GM23338 (cell line): ENCODE measurements around the gene MATN3. TPM values are rescaled to one million over a fixed set of nuclear protein-coding genes. Genes with fewer than 3 reads are reported as not detected.

Experiments used
- ATAC-seq: fragments of 200-7000 bp; cut with Tn5 transposase; 3 replicates; pipeline ENCODE4 v1.9.1; 2020
- DNase-seq: peaks from one replicate; pipeline ENCODE4 v3.0.0-alpha.2; 2015; ENCODE audit warnings: low spot score
- H2AFZ ChIP-seq: fragments of 200-600 bp; sonication (generic); 2 replicates; pipeline ENCODE4 v1.8.0; 2016; ENCODE audit warnings: antibody characterized with exemption, mild to moderate bottlenecking, moderate library complexity
- H3F3A ChIP-seq: fragments of 200-600 bp; sonication (generic); replicated peaks from 2 replicates; pipeline ENCODE4 v1.8.0; 2017; ENCODE audit warnings: antibody characterized with exemption, mixed run types, low read depth
- H3K27ac ChIP-seq: fragments of 200-600 bp; sonication (generic); 2 replicates; pipeline ENCODE4 v1.6.1; 2016; ENCODE audit warnings: low read depth
- H3K27me3 ChIP-seq: fragments of 200-600 bp; sonication (generic); 2 replicates; pipeline ENCODE4 v1.8.0; 2016; ENCODE audit warnings: mild to moderate bottlenecking, mixed run types, moderate library complexity; ENCODE audit not compliant: insufficient read depth
- H3K36me3 ChIP-seq: fragments of 200-600 bp; sonication (generic); 2 replicates; pipeline ENCODE4 v1.8.0; 2016; ENCODE audit warnings: mild to moderate bottlenecking; ENCODE audit not compliant: insufficient read depth
- H3K4me1 ChIP-seq: fragments of 200-600 bp; sonication (generic); 2 replicates; pipeline ENCODE4 v1.8.0; 2016; ENCODE audit warnings: mild to moderate bottlenecking, moderate library complexity; ENCODE audit not compliant: insufficient read depth
- H3K4me2 ChIP-seq: fragments of 200-600 bp; sonication (generic); 2 replicates; pipeline ENCODE4 v1.7.1; 2017; ENCODE audit warnings: mixed run types
- H3K4me3 ChIP-seq: fragments of 200-600 bp; sonication (generic); 2 replicates; pipeline ENCODE4 v1.6.1; 2016; ENCODE audit warnings: mixed run types
- H3K79me2 ChIP-seq: fragments of 200-600 bp; sonication (generic); replicated peaks from 2 replicates; pipeline ENCODE4 v1.8.0; 2017; ENCODE audit warnings: mild to moderate bottlenecking; ENCODE audit not compliant: insufficient read depth
- H3K9me2 ChIP-seq: fragments of 200-600 bp; sonication (generic); 2 replicates; pipeline ENCODE4 v1.8.0; 2017; ENCODE audit not compliant: insufficient read depth
- H4K20me1 ChIP-seq: fragments of 200-600 bp; sonication (generic); replicated peaks from 2 replicates; pipeline ENCODE4 v1.8.0; 2017; ENCODE audit warnings: mild to moderate bottlenecking; ENCODE audit not compliant: insufficient read depth
- H3K27ac Mint-ChIP-seq: 2 replicates; pipeline ENCODE4 v1.8.0; 2020; ENCODE audit warnings: inconsistent platforms, mild to moderate bottlenecking, moderate library complexity, mixed read lengths
- H3K27me3 Mint-ChIP-seq: 3 replicates; pipeline ENCODE4 v1.8.0; 2022; ENCODE audit warnings: low read depth, mild to moderate bottlenecking, moderate library complexity, mixed read lengths, inconsistent platforms; ENCODE audit not compliant: insufficient read depth, poor library complexity
- H3K36me3 Mint-ChIP-seq: 3 replicates; pipeline ENCODE4 v1.8.0; 2021; ENCODE audit warnings: low read depth, mild to moderate bottlenecking, inconsistent platforms, moderate library complexity, mixed read lengths
- H3K4me1 Mint-ChIP-seq: 3 replicates; pipeline ENCODE4 v1.8.0; 2020; ENCODE audit warnings: mild to moderate bottlenecking, inconsistent platforms, mixed read lengths
- H3K4me3 Mint-ChIP-seq: 3 replicates; pipeline ENCODE4 v1.8.0; 2021; ENCODE audit warnings: moderate library complexity, mild to moderate bottlenecking, inconsistent platforms, mixed read lengths
- H3K9me3 Mint-ChIP-seq: 3 replicates; pipeline ENCODE4 v1.8.0; 2020; ENCODE audit warnings: moderate library complexity, mild to moderate bottlenecking, inconsistent platforms, mixed read lengths
- CREB1 ChIP-seq: fragments of 250-450 bp; sonication (Bioruptor Pico); IDR thresholded peaks from 2 replicates; pipeline ENCODE4 v1.5.0; 2020; ENCODE audit warnings: low read depth, mild to moderate bottlenecking, moderate library complexity
- EZH2 ChIP-seq: fragments of 200-600 bp; sonication (generic); IDR thresholded peaks from one replicate; pipeline ENCODE4 v1.8.0; 2017; ENCODE audit warnings: antibody characterized with exemption, mild to moderate bottlenecking, low read depth; ENCODE audit not compliant: unreplicated experiment
- EZH2phosphoT487 ChIP-seq: fragments of 200-600 bp; sonication (generic); IDR thresholded peaks from one replicate; pipeline ENCODE4 v1.8.1; 2018; ENCODE audit warnings: antibody characterized with exemption; ENCODE audit not compliant: unreplicated experiment
- JUNB ChIP-seq: IDR thresholded peaks from one replicate; pipeline ENCODE4 v1.6.1; 2016; ENCODE audit warnings: antibody characterized with exemption; ENCODE audit not compliant: unreplicated experiment
- NANOG ChIP-seq: IDR thresholded peaks from 2 replicates; pipeline ENCODE4 v1.6.1; 2016; ENCODE audit warnings: antibody characterized with exemption, borderline replicate concordance
- POLR2AphosphoS5 ChIP-seq: IDR thresholded peaks from 2 replicates; pipeline ENCODE4 v1.6.1; 2016; ENCODE audit warnings: antibody characterized with exemption, low read depth
- STAT1 ChIP-seq: IDR thresholded peaks from one replicate; pipeline ENCODE4 v1.6.1; 2016; ENCODE audit warnings: antibody characterized with exemption; ENCODE audit not compliant: unreplicated experiment
- ZNF114 ChIP-seq: fragments of 250-450 bp; sonication (Bioruptor Pico); IDR thresholded peaks from 2 replicates; pipeline ENCODE4 v1.5.0; 2020; ENCODE audit warnings: mild to moderate bottlenecking, moderate library complexity
- ZNF331 ChIP-seq: fragments of 250-450 bp; sonication (Bioruptor Pico); IDR thresholded peaks from 2 replicates; pipeline ENCODE4 v1.5.0; 2020; ENCODE audit warnings: low read depth, mild to moderate bottlenecking, moderate library complexity
- polyA plus RNA-seq: library from polyadenylated mRNA; unstranded; fragments of >200 nt; fragmentation: Nextera tagmentation; extraction: Ambion mirVana; gene quantifications from 2 replicates; pipeline ENCODE4 v1.2.1, GENCODE V29; 2016
- total RNA-seq: library from RNA; depleted of rRNA; stranded (reverse); fragments of >200 nt; shearing (Covaris generic); gene quantifications from 2 replicates; pipeline ENCODE4 v1.2.3, GENCODE V29; 2014
- TF ChIP-seq, protein P1 (sequence below): IDR thresholded peaks from one replicate; pipeline ENCODE4 v1.6.1; 2018; ENCODE audit warnings: antibody characterized with exemption; ENCODE audit not compliant: unreplicated experiment
- TF ChIP-seq, protein P2 (sequence below): fragments of 250-450 bp; sonication (Bioruptor Pico); IDR thresholded peaks from 2 replicates; pipeline ENCODE4 v1.5.0; 2020; ENCODE audit warnings: mild to moderate bottlenecking, moderate library complexity
- TF ChIP-seq, protein P3 (sequence below): IDR thresholded peaks from 2 replicates; pipeline ENCODE4 v1.6.1; 2016; ENCODE audit warnings: antibody characterized with exemption
- TF ChIP-seq, protein P4 (sequence below), 2 experiments: fragments of 200-600 bp in 1 of 2; sonication (generic) in 1 of 2; conservative IDR thresholded peaks; 2 replicates each; pipeline versions ENCODE4 v1.5.1 to v1.6.1; 2016 to 2017; ENCODE audit warnings: antibody characterized with exemption in 2 of 2, low read depth in 2 of 2, mild to moderate bottlenecking in 2 of 2, moderate library complexity in 1 of 2

MATN3 gene
- total and polyA plus RNA-seq, 2 experiments from 2014 or later, result 4.6 to 6.4 TPM

DNA sequence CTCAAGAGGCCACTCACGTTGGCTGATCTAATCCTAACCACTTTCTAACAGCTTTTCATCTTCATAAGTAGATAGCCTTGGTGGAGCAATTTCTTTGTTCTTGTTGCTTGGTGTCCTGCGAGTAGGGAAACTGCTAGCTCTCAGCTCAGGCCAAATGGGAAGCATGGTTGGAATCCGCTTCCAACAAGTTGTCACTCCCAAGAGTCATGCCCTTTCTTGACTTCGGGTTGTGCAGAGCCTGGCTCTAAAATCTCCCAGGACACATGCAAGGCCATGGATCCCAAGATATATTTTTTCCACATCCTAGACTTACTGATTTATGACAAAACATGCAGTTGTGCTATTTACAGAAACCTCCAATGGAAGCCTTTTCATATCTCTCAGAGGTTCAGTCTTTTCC lies 7.3 kb upstream of the MATN3 start:
- Histone ChIP-seq H2AFZ (no peak overlapping the region), H3K27ac (no peak overlapping the region), H3K4me3 (no peak overlapping the region), H3K27me3 (0 out of 2 replicates have a peak, but pooled peaks cover under 1% of the 10 kb centered on the region), H3K36me3 (peaks cover 7% of the 10 kb centered on the region; the same call in 1 of the 2 replicates), H3K79me2 (no peaks in the 10 kb centered on the region), H3K4me1 (no peaks in the 10 kb centered on the region), H4K20me1 (no peaks in the 10 kb centered on the region), H3F3A (no peaks in the 10 kb centered on the region), H3K9me2 (no peaks in the 10 kb centered on the region), H3K4me2 (no peak overlapping the region)
- ATAC-seq (no peak), DNase-seq (no peak)
- H3K4me3 Mint-ChIP-seq, result no peak overlapping the region
- H3K27me3 Mint-ChIP-seq, result peaks cover 1% of the 10 kb centered on the region
- peaks cover 33% of the 10 kb centered on the region for H3K9me3 Mint-ChIP-seq
- TF ChIP-seq JUNB, result no peak
- TF ChIP-seq NANOG, result no peak
- TF ChIP-seq, protein P1, sequence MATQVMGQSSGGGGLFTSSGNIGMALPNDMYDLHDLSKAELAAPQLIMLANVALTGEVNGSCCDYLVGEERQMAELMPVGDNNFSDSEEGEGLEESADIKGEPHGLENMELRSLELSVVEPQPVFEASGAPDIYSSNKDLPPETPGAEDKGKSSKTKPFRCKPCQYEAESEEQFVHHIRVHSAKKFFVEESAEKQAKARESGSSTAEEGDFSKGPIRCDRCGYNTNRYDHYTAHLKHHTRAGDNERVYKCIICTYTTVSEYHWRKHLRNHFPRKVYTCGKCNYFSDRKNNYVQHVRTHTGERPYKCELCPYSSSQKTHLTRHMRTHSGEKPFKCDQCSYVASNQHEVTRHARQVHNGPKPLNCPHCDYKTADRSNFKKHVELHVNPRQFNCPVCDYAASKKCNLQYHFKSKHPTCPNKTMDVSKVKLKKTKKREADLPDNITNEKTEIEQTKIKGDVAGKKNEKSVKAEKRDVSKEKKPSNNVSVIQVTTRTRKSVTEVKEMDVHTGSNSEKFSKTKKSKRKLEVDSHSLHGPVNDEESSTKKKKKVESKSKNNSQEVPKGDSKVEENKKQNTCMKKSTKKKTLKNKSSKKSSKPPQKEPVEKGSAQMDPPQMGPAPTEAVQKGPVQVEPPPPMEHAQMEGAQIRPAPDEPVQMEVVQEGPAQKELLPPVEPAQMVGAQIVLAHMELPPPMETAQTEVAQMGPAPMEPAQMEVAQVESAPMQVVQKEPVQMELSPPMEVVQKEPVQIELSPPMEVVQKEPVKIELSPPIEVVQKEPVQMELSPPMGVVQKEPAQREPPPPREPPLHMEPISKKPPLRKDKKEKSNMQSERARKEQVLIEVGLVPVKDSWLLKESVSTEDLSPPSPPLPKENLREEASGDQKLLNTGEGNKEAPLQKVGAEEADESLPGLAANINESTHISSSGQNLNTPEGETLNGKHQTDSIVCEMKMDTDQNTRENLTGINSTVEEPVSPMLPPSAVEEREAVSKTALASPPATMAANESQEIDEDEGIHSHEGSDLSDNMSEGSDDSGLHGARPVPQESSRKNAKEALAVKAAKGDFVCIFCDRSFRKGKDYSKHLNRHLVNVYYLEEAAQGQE, result no peak
- TF ChIP-seq EZH2phosphoT487, result no peak
- TF ChIP-seq, protein P2, sequence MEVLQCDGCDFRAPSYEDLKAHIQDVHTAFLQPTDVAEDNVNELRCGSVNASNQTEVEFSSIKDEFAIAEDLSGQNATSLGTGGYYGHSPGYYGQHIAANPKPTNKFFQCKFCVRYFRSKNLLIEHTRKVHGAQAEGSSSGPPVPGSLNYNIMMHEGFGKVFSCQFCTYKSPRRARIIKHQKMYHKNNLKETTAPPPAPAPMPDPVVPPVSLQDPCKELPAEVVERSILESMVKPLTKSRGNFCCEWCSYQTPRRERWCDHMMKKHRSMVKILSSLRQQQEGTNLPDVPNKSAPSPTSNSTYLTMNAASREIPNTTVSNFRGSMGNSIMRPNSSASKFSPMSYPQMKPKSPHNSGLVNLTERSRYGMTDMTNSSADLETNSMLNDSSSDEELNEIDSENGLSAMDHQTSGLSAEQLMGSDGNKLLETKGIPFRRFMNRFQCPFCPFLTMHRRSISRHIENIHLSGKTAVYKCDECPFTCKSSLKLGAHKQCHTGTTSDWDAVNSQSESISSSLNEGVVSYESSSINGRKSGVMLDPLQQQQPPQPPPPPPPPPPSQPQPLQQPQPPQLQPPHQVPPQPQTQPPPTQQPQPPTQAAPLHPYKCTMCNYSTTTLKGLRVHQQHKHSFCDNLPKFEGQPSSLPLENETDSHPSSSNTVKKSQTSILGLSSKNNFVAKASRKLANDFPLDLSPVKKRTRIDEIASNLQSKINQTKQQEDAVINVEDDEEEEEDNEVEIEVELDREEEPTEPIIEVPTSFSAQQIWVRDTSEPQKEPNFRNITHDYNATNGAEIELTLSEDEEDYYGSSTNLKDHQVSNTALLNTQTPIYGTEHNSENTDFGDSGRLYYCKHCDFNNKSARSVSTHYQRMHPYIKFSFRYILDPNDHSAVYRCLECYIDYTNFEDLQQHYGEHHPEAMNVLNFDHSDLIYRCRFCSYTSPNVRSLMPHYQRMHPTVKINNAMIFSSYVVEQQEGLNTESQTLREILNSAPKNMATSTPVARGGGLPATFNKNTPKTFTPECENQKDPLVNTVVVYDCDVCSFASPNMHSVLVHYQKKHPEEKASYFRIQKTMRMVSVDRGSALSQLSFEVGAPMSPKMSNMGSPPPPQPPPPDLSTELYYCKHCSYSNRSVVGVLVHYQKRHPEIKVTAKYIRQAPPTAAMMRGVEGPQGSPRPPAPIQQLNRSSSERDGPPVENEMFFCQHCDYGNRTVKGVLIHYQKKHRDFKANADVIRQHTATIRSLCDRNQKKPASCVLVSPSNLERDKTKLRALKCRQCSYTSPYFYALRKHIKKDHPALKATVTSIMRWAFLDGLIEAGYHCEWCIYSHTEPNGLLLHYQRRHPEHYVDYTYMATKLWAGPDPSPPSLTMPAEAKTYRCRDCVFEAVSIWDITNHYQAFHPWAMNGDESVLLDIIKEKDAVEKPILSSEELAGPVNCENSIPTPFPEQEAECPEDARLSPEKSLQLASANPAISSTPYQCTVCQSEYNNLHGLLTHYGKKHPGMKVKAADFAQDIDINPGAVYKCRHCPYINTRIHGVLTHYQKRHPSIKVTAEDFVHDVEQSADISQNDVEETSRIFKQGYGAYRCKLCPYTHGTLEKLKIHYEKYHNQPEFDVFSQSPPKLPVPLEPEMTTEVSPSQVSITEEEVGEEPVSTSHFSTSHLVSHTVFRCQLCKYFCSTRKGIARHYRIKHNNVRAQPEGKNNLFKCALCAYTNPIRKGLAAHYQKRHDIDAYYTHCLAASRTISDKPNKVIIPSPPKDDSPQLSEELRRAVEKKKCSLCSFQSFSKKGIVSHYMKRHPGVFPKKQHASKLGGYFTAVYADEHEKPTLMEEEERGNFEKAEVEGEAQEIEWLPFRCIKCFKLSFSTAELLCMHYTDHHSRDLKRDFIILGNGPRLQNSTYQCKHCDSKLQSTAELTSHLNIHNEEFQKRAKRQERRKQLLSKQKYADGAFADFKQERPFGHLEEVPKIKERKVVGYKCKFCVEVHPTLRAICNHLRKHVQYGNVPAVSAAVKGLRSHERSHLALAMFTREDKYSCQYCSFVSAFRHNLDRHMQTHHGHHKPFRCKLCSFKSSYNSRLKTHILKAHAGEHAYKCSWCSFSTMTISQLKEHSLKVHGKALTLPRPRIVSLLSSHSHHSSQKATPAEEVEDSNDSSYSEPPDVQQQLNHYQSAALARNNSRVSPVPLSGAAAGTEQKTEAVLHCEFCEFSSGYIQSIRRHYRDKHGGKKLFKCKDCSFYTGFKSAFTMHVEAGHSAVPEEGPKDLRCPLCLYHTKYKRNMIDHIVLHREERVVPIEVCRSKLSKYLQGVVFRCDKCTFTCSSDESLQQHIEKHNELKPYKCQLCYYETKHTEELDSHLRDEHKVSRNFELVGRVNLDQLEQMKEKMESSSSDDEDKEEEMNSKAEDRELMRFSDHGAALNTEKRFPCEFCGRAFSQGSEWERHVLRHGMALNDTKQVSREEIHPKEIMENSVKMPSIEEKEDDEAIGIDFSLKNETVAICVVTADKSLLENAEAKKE (CRISPR knock-in tag), result no peak
- no peak for TF ChIP-seq EZH2
- no peak for TF ChIP-seq ZNF114 (CRISPR knock-in tag)
- no peak for TF ChIP-seq CREB1 (CRISPR knock-in tag)
- TF ChIP-seq, protein P3, sequence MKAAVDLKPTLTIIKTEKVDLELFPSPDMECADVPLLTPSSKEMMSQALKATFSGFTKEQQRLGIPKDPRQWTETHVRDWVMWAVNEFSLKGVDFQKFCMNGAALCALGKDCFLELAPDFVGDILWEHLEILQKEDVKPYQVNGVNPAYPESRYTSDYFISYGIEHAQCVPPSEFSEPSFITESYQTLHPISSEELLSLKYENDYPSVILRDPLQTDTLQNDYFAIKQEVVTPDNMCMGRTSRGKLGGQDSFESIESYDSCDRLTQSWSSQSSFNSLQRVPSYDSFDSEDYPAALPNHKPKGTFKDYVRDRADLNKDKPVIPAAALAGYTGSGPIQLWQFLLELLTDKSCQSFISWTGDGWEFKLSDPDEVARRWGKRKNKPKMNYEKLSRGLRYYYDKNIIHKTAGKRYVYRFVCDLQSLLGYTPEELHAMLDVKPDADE, result no peak
- no peak for TF ChIP-seq ZNF331 (CRISPR knock-in tag)
- no peak for TF ChIP-seq STAT1
- TF ChIP-seq, protein P4, sequence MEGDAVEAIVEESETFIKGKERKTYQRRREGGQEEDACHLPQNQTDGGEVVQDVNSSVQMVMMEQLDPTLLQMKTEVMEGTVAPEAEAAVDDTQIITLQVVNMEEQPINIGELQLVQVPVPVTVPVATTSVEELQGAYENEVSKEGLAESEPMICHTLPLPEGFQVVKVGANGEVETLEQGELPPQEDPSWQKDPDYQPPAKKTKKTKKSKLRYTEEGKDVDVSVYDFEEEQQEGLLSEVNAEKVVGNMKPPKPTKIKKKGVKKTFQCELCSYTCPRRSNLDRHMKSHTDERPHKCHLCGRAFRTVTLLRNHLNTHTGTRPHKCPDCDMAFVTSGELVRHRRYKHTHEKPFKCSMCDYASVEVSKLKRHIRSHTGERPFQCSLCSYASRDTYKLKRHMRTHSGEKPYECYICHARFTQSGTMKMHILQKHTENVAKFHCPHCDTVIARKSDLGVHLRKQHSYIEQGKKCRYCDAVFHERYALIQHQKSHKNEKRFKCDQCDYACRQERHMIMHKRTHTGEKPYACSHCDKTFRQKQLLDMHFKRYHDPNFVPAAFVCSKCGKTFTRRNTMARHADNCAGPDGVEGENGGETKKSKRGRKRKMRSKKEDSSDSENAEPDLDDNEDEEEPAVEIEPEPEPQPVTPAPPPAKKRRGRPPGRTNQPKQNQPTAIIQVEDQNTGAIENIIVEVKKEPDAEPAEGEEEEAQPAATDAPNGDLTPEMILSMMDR (conservative IDR thresholded peaks at IDR 0.05; ENCODE audit: low read depth in 2 of 2), result no peak
- no peak for TF ChIP-seq POLR2AphosphoS5
- H3K36me3 Mint-ChIP-seq, result peaks cover 22% of the 10 kb centered on the region
- H3K4me1 Mint-ChIP-seq, result no peaks in the 10 kb centered on the region
- no peak overlapping the region for H3K27ac Mint-ChIP-seq
